Right hindlimb (tissue), 1 donor: ENCODE measurements around the gene GBP2.
"Not testable (repeated sequence)": the region's sequence is repeated elsewhere in the genome, so short reads cannot be mapped to it uniquely, and the experiment has no call there.

Source experiments
- DNase-seq: peaks from one replicate; pipeline ENCODE4 v3.0.0-alpha.2; 2018

GBP2 gene

DNA sequence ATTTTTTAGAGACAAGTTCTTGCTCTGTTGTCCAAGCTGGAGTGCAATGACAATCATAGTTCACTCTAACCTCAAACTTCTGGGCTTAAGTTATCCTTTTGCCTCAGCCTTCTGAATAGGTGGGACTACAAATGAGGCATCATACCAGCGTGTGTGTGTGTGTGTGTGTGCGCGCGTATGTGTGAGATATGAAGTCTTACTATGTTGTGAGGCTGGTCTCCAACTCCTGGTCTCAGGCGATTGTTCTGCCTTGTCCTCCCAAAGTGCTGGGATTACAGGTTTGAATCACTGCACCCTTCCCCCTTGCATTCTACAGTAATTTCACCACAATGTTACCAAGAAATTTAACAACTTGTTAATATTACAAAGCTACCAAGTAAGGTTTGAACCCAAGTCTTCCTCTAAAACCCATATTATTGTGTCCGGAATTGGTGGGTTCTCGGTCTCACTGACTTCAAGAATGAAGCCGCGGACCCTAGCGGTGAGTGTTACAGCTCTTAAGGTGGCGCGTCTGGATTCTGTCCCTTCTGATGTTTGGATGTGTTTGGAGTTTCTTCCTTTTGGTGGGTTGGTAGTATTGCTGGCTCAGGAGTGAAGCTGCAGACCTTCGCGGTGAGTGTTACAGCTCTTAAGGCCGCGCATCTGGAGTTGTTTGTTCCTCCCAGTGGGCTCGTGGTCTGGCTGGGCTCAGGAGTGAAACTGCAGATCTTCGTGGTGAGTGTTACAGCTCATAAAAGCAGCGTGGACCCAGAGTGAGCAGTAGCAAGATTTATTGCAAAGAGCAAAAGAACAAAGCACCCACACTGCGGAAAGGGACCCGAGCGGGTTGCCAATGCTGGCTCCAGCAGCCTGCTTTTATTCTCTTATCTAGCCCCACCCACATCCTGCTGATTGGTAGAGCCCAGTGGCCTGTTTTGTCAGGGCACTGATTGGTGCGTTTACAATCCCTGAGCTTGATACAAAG lies 970 bp upstream of the GBP2 start:
- DNase-seq = not testable (repeated sequence)

DNA sequence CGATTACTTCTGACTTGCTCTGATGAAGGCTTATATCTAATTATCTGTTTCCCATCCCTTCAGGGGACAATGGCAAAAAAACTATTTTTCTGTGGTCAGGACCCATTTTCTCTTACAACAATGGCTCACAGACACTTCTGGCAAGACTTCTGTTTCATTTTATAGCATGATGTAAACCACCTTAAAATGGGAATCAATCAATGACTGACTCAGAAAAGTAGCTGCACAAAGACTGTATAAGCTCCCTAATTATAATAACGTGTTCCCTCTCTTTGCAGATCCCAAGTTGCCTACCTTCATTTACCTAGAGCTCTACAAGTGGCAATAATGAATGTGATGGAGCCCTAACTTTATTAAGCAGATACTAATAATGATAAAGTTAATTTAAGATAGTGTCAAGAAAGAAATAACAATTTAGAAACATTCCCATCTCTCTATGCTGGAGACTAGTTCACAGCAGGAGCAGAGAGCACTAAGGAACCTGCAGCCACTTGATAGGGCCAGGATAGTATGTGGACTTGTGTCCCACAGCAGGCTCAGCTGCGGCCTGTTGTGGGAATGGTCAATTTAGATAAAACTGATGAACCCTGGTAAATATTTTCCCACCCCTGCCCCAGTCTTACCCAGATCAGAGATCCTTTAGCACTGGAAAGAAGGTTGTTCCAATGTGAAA lies 538 bp downstream of the GBP2 start:
- DNase-seq = no peak

DNA sequence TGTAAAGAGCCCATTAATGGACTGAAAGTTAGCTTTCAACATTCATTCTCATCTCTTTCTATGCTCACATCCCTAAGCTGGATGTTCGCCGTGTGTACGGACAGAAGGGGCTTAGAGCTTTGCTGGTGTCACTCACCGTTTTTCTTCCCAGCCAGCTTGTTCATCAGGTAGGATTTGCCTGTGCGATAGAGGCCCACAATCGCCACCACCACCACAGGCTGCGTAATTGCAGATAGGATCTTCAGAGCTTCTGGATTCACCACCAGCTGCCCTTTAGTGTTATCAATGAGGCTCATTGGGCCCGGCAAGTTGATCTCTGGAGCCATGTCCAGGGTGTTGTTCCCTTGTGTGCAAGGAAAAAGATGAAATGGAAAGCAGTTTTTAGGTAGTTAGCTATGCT lies 4.3 kb downstream of the GBP2 start:
- no peak for DNase-seq

DNA sequence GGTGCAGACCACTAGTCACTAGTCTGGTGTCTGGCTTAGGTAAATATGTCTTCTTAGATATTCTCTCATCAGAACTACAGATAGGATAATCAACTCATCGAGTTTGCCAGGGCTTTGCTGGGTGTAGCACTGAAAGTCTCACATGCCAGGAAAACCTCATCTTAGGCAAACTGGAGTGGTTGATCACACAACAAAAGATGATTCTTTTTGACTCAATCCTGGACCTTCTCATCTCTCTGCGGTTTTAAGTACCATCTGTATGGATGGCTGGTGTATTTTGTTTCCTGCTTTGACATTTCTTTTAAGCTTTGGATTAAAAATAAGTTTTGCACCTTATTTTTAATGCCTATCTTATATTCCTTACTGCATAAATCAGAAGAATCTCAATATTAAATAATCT lies 11.3 kb downstream of the GBP2 start:
- DNase-seq = no peak

DNA sequence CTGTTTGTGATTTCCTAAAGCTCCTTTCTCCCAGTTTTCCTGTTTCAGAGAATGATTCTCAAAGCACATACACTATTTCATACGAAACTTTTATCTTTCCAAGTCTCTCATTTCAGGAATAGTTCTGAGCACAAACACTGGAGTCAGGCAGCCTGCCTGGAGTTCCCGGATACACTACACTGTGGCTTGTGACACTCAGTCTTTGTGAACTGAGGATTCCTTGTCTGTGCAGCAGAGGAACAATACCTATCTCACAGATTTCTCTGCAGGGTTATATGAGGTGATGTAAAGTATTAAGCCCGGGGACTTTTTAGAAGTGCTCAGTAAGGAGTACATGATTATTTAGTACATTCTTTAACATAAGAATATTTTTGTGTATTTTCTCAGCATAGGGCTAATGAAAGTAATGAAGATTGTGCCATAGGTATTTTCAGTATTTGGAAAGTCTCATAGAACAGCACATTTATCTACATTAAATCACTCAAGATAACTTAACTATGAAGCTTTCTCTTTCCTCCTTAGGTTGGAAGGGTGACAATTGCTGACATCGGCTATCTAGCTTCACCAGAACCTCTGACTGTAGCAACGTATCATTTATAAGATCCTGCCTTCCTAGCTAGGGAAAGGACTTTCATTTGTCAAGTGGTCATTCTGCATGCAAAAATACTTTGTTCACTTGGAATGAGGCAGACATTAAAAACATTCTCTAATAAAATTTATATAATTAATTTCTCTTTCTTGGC lies 12.9 kb downstream of the GBP2 start:
- no peak for DNase-seq

- no peak for DNase-seq
These were observed 21.2 kb downstream of the GBP2 start for GRCh38 chr1:89104687-89105086.

GRCh38 chr1:89104147-89104546 lies 21.8 kb downstream of the GBP2 start:
- DNase-seq = no peak

DNA sequence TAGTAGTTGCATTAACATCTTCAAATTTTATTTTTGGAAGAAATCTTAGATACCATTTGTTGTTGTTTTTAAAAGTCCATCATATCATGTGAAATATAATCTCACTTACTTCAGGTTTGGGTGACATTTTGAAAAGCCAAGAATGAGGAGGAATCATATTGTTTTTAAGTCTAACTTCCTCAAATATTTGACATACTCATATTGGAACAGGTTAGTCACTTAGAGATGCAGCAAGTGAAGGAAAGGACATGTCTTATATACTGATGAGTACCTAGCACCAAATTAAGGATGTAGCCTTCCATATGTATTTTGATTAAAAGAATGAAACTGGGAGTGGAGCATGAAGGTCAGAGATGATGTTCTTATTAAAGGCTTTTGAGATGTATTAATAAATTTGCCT lies 23.9 kb downstream of the GBP2 start:
- DNase-seq = no peak

DNA sequence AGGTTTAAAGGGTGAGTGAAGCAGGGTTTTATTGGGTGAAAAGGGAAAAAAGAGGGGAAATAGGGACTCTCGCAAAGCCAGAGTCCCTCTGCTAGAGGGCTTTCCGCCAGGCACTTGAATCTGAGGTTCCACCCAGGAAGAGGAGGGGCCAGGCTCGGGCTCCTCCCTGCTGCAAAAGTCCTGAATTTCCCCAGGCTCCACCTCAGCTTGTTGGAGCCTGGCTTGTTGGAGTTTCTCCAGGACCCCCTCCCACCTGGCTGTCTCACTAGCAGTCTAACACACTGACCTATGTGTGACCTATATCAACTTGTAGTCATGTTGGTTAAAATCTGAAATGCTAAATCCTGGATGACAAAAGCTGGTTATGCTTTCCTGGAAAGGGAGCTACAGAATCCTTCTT lies 25.5 kb downstream of the GBP2 start:
- no peak for DNase-seq

- no peak for DNase-seq
These were observed 27.1 kb downstream of the GBP2 start for GRCh38 chr1:89098857-89099256.

- DNase-seq = no peak
These were observed 30.2 kb downstream of the GBP2 start for GRCh38 chr1:89095737-89096136.

- no peak for DNase-seq
These were observed 36.0 kb downstream of the GBP2 start for GRCh38 chr1:89089962-89090361.

DNA sequence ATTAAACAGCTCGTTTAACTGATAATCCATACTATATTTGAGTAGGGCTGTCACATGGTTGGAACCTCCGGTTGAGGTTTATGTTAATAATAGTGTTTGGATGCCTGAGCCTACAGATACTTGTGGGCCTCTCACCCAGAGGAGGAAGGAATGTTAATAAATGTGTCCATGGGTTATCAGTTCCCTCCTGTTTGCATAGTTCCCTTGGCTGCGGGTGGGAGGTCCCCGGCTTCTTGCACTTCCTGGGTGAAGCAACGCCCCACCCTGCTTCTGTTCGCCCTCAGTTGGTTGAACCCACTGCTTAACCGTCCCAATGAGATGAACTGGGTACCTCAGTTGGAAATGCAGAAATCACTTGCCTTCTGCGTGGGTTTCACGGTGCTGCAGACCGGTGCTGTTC lies 37.3 kb downstream of the GBP2 start:
- DNase-seq = no peak

DNA sequence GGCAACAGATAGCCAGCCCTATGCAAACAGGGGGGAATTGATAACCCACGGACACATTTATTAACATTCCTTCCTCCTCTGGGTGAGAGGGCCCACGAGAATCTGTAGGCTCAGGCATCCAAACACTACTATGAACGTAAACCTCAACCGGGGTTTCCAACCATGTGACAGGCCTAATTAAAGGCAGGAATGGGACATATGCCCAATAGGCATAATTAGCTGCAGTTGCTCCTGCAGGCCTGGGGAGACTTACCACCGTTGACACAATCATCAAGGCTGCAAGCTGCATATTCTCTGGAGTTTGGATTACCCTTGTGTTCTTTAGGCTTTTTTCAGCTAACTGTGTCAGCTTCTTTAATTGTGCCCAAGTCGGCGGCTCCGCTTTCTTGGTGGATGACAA lies 38.7 kb downstream of the GBP2 start:
- no peak for DNase-seq

DNA sequence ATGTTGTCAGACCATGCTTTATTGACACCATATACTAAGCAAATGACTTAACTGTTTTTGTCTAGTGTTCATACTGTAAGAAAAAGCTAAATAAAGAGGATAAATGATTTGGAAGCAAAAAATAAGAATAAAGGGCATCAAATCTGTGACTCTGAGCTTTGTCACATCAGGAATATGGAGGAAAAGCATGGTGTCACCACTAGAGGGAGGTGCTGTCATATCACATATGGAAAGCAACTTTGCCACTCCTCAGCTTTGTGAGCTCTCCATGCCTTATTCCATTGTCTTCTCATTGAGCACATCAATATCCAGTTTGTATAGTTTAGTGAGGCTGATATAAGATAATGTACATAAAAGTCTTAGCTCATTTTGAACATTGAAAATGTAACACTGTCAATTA lies 40.1 kb downstream of the GBP2 start:
- DNase-seq = no peak

GRCh38 chr1:89081005-89081404 lies 44.9 kb downstream of the GBP2 start:
- no peak for DNase-seq

DNA sequence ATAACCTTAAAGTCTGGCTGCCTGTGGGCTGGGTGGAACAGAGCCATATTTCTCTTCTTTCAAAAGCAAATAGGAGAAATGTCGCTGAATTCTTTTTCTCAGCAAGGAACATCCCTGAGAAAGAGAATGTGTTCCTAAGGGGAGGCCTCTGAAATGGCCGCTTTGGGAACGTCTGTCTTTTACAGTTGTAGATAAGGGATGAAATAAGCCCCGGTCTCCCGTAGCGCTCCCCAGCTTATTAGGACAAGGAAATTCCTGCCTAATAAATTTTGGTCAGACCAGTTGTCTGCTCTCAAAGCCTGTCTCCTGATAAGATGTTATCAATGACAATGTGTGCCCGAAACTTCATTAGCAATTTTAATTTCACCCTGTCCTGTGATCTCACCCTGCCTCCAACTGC lies 45.8 kb downstream of the GBP2 start:
- DNase-seq = not testable (repeated sequence)

DNA sequence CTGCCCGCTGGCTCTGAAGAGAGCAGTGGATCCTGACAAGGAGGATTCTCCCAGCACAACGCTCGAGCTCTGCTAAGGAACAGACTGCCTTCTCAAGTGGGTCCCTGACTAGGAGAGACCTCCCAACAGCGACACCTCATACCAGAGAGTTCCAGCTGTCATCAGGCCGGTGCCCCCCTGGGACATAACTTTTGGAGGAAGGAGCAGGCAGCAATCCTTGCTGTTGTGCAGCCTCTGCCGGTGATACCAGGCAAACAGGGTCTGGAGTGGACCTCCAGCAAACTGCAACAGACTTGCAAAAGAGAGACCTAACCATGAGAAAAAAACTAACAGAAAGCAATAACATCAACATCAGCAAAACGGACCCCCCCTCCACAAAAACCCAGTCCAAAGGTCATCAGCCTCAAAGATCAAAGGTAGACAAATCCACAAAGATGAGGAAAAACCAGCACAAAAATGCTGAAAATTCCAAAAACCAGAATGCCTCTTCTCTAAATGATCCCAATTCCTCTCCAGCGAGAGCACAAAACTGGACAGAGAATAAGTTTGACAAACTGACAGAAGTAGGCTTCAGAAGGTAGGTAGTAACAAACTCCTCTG lies 53.3 kb downstream of the GBP2 start:
- not testable (repeated sequence) for DNase-seq

DNA sequence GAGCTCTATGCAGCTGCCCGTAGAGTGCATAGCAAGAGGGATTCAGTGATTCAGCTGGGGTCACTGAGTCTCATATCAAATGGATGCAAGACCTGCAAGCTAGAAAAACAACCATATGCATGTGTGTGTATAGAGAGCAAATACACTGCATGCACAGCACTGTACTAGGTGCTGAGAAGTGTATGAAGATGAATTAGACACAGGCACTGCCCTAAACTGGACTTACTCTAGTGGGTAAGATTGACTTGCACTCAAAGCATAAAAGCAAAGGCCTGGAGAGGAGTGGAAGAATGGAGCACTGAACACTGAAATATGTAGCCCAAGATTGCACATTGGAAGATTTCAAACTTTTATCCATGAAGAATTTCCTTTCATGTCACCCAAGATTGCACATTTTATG lies 55.4 kb downstream of the GBP2 start:
- DNase-seq = no peak

DNA sequence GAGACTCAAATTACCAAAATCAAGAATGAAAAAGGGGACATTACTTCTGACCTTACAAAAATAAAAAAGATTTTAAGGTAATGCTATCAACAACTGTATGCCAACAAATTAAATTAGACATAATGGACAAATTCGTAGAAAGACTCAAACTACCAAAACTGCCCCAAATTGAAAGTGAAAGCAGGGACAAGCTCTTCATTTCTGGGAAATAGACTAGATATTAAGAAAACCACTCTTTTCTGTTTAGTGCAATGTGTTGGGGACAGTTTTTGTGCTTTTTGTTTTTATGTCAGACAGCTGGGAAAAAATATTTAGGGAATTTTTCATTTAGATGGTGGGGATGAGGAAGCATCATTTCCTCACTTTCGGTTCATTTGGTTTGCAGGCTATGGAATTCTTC lies 56.0 kb downstream of the GBP2 start:
- DNase-seq = no peak

DNA sequence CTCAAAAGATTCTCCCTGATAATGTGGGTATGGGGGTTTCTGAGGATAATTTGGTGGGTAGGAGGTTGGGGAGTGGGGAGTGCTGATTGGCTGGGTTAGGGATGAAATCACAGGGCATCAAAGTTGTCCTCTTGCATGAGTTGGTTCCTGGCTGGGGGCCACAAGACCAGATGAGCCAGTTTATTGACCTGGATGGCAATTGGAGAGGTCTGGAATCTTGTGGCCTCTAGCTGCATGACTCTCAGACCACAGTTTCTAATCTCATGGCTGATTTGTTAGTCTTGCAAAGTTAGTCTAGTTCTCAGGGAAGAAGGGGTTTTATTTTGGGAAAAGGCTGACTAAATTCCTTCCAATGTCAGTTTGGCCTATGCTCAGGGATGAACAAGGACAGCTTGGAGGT lies 57.6 kb downstream of the GBP2 start:
- DNase-seq = no peak

DNA sequence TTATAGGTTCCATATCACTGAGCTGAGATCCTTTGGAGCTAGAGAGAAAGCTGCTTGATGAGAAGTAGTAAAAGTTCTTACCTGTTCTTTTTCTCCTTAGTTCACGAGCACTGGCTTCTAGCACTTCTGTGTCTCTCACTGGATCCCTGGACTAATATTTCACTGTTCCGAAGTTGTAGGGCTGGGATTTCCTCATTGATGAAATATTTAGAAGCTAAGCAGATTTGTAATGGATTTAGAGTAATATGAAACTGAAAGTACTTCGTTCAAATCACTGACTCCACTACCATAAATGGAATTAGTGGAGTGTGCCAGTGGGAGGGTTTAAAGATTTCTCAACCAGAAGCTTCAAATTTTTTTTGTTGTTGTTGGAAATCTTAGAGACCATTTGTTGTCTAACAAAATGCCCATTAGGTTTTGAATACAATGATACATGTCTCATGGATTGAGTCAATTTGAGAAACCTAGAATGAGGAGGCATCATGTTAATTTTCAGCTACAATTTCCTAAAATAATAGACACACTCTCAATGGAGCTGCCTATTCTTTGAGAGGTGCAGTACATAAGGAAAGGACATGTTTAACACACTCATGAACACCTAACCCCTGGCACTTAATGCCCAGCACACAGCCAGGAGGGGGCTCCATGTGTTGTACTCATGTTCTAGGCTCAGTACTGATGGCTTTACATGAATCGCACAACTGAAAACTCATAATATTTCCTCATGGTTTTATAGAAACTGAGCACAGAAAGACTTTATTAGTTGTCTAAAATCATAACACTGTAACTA lies 60.6 kb downstream of the GBP2 start, which contains the start of gene GBP1:
GBP1 (minus strand) TSS at position 130 of the 790 bp plus-strand sequence. CDS start 1,974 bp downstream, outside the sequence.
- no peak for DNase-seq
